Activated naive CD8-positive, alpha-beta T cell (primary cell): Measurements from ENCODE around the gene SLC13A3.

Experiments used
- H3K27ac Mint-ChIP-seq: one replicate; pipeline ENCODE4 v1.8.0; 2021; ENCODE audit warnings: mixed read lengths
- H3K27me3 Mint-ChIP-seq: one replicate; pipeline ENCODE4 v1.8.0; 2021; ENCODE audit warnings: mixed read lengths
- H3K36me3 Mint-ChIP-seq: one replicate; pipeline ENCODE4 v1.8.0; 2021; ENCODE audit warnings: mixed read lengths
- H3K4me1 Mint-ChIP-seq: one replicate; pipeline ENCODE4 v1.8.0; 2021; ENCODE audit warnings: low read depth, mixed read lengths
- H3K4me3 Mint-ChIP-seq: one replicate; pipeline ENCODE4 v1.8.0; 2021; ENCODE audit warnings: mild to moderate bottlenecking, mixed read lengths
- H3K9me3 Mint-ChIP-seq: one replicate; pipeline ENCODE4 v1.8.0; 2021; ENCODE audit warnings: low read depth, mixed read lengths

The SLC13A3 gene

DNA sequence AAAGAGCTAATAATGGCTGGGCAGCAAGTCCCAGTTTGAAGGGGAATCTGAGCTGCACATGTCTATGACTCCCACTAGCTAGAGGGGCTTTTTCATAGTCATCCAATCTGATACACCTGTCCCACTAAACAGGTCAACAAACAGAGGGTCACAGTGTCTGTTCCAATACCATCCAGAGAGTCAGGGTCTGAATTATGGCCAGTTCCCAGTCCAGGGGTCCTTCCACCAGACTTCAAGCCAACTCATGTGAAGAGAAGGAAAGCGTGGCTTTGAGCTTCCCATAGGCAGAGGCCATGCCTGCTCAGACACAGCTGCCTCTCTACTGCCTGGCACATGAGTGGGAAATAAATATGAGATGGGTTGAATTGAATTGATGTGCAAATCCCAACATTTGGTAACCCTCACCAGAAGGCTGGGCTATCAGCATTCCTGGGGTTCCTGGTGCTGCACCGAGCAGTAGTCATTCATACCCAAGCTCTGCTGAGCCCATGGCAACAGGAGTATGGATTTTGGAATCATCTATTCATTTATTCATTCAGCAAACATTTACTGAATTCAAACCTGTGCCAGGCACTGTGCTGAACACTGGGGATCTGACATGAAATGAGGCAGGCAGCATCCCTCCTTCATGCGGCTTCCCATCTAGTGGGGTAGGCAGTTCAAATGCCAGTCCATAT, 20.7 kb upstream of the SLC13A3 start:
- H3K4me1 Mint-ChIP-seq, result no peaks in the 10 kb centered on the region
- peaks cover 18% of the 10 kb centered on the region for H3K36me3 Mint-ChIP-seq
- H3K9me3 Mint-ChIP-seq, result no peaks in the 10 kb centered on the region
- no peak overlapping the region for H3K4me3 Mint-ChIP-seq
- H3K27ac Mint-ChIP-seq, result no peak overlapping the region
- no peaks in the 10 kb centered on the region for H3K27me3 Mint-ChIP-seq

DNA sequence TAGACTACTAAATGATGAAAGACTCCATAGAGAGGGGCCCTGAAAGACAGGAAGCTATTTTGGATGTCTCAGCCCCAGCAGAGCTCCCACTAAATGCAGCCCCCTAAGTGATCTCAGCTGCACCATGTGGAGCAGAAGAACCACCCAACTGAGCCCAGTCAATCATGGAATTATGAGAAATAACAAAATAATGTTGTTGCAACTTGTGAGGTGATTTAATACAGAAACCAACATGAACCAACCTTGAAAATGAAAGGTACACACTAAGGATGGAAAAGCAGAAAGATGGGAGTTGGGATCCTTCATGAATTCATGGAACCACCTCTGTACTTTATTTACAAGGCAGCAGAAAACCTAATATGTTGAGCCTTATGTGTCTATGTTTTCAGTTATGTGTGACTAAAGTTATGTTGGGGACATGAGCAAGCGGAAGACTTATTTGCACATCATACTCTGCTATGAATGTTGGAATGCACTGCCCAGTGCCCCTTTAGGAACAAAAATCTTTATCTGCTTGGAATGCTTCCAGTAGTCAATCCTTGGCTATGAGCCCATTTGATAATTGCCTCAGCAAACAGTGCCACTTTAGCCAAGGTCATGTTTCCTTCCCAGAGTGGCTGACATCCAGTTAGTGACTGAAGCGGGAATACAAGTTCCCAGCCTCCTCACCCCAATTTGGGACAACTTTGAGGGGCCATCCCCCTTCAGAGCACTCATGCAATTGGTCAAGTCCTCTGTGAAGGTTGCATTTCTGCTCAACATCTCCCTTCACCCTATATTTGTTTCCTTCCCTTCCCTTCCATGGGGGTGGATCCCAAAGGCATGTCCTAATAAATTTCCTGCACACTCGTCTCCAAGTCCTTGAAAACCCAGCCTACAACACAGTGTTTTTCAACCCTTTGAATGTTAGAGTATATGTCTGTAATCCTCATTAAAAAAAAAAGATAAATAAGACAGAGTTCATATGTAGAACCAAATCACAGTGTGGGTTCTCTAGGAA, 19.6 kb upstream of the SLC13A3 start:
- Mint-ChIP-seq H3K4me1 (no peaks in the 10 kb centered on the region), H3K4me3 (no peak overlapping the region), H3K9me3 (no peaks in the 10 kb centered on the region), H3K27ac (no peak overlapping the region), H3K36me3 (peaks cover 18% of the 10 kb centered on the region), H3K27me3 (no peaks in the 10 kb centered on the region)

DNA sequence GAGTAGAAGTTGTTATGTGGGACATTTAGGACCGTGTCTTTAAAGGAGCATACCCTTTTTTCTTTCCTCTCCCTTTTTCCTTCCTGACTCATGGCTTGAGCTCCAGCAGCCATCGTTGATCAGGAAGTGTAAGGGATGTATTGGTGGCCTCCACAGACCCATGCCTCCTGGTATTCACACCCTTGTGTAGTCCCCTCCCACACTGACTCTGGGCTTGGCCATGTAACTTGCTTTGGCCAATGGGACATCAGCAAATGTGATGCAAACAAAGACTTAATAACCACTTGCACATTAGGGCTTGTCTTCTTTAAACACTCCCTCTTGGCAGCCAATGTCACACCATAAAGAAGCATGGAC, 18.9 kb upstream of the SLC13A3 start:
- H3K4me3 Mint-ChIP-seq, result no peak overlapping the region
- no peaks in the 10 kb centered on the region for H3K27me3 Mint-ChIP-seq
- peaks cover 23% of the 10 kb centered on the region for H3K36me3 Mint-ChIP-seq
- no peaks in the 10 kb centered on the region for H3K9me3 Mint-ChIP-seq
- no peak overlapping the region for H3K27ac Mint-ChIP-seq
- H3K4me1 Mint-ChIP-seq, result no peaks in the 10 kb centered on the region

DNA sequence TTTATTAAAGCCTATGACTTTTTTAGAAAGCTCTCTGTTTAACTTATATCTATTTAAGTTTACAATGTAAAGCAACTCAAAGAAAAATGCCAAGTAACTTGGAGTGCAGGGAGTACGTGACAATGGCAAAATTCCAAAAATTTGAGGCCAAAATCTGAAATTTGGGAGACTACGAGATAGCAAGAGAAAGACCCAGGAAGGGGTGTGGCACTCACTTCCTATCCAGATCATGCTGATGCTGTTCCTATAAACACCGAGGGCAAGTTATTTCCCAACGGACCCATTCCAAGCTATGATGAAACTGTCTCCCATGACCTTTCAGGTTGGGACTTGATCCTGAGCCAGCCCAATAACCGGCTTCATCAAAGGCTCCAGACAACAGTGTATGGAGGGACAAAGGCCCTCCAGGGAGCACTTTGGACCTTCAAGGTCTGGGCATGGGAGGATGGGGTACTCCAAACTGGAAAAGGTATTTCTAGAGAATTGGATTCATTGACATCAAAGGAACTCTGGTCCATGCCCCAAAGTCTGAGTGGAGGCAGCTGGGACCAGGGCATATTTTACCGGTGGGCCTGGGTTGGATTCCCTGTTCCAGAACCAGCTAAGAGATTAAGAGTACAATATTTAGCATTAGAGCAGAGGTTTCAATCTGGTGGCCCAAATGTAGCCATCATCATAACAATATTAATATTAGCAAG, 15.7 kb upstream of the SLC13A3 start:
- H3K4me3 Mint-ChIP-seq, result no peak overlapping the region
- H3K9me3 Mint-ChIP-seq, result no peaks in the 10 kb centered on the region
- no peak overlapping the region for H3K27ac Mint-ChIP-seq
- H3K36me3 Mint-ChIP-seq, result peaks cover 26% of the 10 kb centered on the region
- no peaks in the 10 kb centered on the region for H3K4me1 Mint-ChIP-seq
- H3K27me3 Mint-ChIP-seq, result no peaks in the 10 kb centered on the region

DNA sequence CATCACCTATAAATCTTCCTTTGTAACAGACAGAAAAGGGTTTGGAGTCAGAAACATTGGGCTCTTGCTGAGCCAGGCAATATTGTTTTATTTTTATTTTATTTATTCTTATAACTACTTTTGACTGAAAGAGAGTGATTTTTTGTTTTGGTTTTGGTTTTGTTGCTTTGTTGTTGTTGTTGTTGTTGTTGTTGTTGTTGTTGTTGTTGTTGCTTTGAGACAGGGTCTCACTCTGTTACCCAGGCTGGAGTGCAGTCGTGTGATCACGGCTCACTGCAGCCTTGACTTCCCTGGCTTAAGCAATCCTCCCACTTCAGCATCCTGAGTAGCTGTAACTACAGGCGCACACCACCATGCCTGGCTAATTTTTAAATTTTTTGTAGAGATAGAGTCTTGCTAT, 15.0 kb upstream of the SLC13A3 start:
- H3K9me3 Mint-ChIP-seq, result no peaks in the 10 kb centered on the region
- H3K4me1 Mint-ChIP-seq, result no peaks in the 10 kb centered on the region
- peaks cover 22% of the 10 kb centered on the region for H3K36me3 Mint-ChIP-seq
- H3K27ac Mint-ChIP-seq, result no peak overlapping the region
- no peaks in the 10 kb centered on the region for H3K27me3 Mint-ChIP-seq
- no peak overlapping the region for H3K4me3 Mint-ChIP-seq

DNA sequence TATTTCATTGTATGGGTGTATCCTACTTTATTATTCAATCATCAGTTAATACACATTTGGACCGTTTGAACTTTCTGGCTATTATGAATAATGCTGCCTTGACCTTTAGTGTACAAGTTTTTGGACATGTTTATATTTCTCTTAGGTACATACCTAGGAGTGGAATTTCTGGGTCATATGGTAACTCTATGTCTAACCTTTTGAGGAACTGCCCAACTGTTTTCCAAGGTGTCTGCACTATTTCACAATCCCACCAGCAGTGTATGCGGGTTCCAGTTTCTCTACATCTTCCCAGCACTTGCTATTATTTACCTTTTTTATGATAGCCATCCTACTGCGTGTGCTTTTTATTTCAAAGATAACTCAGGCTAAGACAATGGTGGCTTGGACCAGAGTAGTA, 14.3 kb upstream of the SLC13A3 start:
- Mint-ChIP-seq H3K9me3 (no peaks in the 10 kb centered on the region), H3K4me3 (no peak overlapping the region), H3K27me3 (no peaks in the 10 kb centered on the region), H3K36me3 (peaks cover 18% of the 10 kb centered on the region), H3K4me1 (no peaks in the 10 kb centered on the region), H3K27ac (no peak overlapping the region)

DNA sequence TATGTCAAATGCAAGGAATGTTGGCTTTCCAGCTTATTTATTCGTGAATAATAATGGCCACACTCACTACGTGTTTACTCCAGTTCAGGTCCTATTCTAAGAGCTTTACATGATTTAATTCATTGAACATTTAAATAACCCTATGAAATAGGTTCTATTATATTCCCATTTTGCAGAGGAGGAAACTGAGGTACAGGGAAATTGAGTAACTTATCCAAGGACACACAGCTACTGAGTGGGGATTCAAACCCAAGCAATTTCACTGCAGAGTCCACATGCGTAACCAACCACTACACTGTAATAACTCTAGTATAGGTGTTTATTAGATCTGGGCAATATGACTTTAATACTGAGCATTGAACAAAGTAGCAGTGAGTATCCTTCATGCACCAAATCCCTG, 12.3 kb upstream of the SLC13A3 start:
- no peak overlapping the region for H3K4me3 Mint-ChIP-seq
- no peaks in the 10 kb centered on the region for H3K4me1 Mint-ChIP-seq

DNA sequence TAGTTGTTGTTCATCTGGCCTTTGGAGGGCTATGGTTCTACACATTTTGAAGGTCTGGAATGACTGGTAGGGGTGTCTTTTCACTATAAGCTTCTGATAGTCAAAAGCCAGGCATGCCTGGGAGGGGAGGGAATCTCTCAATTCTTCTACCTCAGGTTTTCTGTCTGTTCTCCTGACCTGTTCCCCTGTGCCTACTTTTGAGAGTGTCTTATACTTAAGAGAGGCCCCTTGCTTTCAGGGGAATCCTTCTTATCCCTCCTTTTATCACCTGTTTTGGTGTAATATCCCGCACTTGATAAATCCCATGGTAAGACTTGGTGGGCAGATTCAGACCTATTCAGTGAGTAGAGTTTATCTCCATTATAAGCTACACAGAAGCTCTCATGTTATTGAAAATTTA, 10.4 kb upstream of the SLC13A3 start:
- Mint-ChIP-seq H3K27me3 (no peaks in the 10 kb centered on the region), H3K4me1 (no peaks in the 10 kb centered on the region), H3K4me3 (no peak overlapping the region), H3K27ac (no peak overlapping the region), H3K36me3 (peaks cover 11% of the 10 kb centered on the region), H3K9me3 (peaks cover 3% of the 10 kb centered on the region)

More for the DNA sequence above, 12.3 kb upstream of the SLC13A3 start:
- H3K27ac Mint-ChIP-seq, result no peak overlapping the region
- peaks cover 3% of the 10 kb centered on the region for H3K9me3 Mint-ChIP-seq
- peaks cover 13% of the 10 kb centered on the region for H3K36me3 Mint-ChIP-seq
- H3K27me3 Mint-ChIP-seq, result no peaks in the 10 kb centered on the region

DNA sequence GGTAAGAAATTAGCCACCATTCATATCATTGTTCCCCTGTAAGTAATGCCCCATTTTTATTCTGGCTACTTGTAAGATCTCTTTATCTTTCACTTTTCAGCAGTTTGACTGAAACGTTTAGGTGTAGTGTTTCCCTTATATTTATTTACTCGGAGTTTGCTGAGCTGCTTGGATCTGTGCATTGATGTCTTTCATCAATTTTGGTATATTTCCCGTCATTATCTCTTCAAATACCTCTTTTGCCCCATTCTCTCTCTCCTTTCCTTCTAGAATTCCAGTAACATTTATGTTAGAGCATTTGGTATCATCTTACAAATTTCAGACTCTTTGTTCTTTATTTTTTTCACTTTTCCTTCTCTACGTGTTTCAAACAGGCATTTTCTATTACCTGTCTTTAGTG, 9.2 kb upstream of the SLC13A3 start:
- H3K4me1 Mint-ChIP-seq, result no peaks in the 10 kb centered on the region

DNA sequence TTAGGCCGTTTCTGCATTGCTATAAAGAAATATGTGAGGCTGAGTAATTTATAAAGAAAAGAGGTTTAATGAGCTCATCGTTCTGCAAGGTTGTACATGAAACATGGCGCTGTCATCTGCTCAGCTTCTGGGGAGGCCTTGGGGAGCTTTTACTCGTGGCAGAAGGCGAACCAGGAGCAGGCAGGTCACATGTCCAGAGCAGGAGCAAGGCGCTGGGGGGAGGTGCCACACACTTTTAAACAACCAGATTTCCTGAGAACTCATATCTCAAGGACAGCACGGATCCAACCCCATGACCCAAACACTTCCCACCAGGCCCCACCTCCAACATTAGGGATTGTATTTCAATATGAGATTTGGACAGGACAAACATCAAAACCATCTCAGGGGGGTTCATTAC, 6.4 kb upstream of the SLC13A3 start:
- no peak overlapping the region for H3K4me3 Mint-ChIP-seq
- H3K27ac Mint-ChIP-seq, result no peak overlapping the region
- no peaks in the 10 kb centered on the region for H3K4me1 Mint-ChIP-seq
- peaks cover 8% of the 10 kb centered on the region for H3K27me3 Mint-ChIP-seq
- peaks cover 2% of the 10 kb centered on the region for H3K36me3 Mint-ChIP-seq
- H3K9me3 Mint-ChIP-seq, result peaks cover 3% of the 10 kb centered on the region

More for the DNA sequence above, 9.2 kb upstream of the SLC13A3 start:
- Mint-ChIP-seq H3K9me3 (peaks cover 3% of the 10 kb centered on the region), H3K27ac (no peak overlapping the region), H3K4me3 (no peak overlapping the region), H3K27me3 (no peaks in the 10 kb centered on the region), H3K36me3 (peaks cover 9% of the 10 kb centered on the region)

DNA sequence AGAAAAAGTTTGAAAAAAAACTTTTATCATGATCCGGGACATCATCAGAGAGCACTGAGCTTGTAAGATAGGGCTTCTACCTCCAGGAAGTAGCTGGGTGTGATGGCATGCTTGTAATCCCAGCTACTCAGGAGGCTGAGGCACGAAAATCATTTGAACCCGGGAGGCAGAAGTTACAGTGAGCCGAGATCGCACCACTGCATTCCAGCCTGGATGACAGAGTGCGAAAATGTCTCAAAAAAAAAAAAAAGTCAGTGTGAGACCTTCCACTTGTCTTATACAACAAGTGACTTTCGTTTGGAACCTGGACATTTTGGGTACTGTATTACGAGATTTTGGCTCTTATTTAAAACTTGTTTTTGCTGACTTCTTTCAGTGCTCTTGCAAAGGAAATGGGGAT, 5.9 kb upstream of the SLC13A3 start:
- Mint-ChIP-seq H3K27me3 (peaks cover 8% of the 10 kb centered on the region), H3K9me3 (peaks cover 3% of the 10 kb centered on the region), H3K4me1 (no peaks in the 10 kb centered on the region), H3K27ac (no peak overlapping the region), H3K36me3 (peaks cover 2% of the 10 kb centered on the region), H3K4me3 (no peak overlapping the region)

DNA sequence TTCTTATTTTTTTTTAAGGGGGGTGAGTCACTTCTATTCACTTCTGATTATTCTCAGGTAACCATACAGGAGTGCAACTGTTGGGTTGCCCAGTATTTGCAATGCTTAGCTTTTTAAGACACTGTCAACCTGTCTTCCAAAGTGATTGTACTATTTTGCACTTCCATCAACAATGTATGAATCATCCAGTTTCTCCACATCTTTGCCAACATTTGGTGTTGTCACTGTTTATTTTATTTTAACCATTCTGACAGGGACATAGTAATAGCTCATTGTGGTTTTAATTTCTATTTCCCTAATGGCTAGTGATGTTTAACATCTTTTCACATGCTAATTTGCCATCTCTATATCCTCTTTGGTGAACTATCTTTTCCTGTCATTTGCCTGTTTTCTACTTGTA, 1.4 kb upstream of the SLC13A3 start:
- H3K9me3 Mint-ChIP-seq, result no peaks in the 10 kb centered on the region
- peaks cover 23% of the 10 kb centered on the region for H3K27me3 Mint-ChIP-seq
- H3K4me3 Mint-ChIP-seq, result no peak overlapping the region
- no peaks in the 10 kb centered on the region for H3K36me3 Mint-ChIP-seq
- H3K4me1 Mint-ChIP-seq, result no peaks in the 10 kb centered on the region
- H3K27ac Mint-ChIP-seq, result no peak overlapping the region

DNA sequence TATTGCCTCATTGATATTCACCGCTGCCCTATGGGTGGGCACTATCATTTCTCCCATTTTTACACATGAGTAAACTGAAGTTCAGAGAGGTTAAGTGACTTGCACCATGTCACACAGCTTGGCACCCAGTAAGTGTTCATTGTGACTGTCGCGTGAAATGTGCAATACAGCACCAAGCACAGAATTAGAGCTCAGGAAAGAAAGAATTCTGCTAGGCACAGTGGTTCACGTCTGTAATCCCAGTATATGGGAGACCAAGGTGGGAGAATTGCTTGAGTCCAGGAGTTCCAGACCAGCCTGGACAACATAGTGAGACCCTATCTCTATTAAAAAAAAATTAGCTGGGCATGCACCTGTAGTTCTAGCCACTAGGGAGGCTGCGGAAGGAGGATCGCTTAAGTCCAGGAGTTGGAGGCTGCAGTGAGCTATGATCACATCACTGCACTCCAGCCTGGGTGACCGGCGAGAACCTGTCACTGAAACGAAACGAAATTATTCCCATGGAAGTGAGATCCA, 626 bp downstream of the SLC13A3 start:
- H3K27ac Mint-ChIP-seq, result no peak overlapping the region
- no peaks in the 10 kb centered on the region for H3K36me3 Mint-ChIP-seq
- H3K4me1 Mint-ChIP-seq, result no peaks in the 10 kb centered on the region
- peaks cover 23% of the 10 kb centered on the region for H3K27me3 Mint-ChIP-seq
- H3K9me3 Mint-ChIP-seq, result no peaks in the 10 kb centered on the region
- H3K4me3 Mint-ChIP-seq, result no peak overlapping the region

DNA sequence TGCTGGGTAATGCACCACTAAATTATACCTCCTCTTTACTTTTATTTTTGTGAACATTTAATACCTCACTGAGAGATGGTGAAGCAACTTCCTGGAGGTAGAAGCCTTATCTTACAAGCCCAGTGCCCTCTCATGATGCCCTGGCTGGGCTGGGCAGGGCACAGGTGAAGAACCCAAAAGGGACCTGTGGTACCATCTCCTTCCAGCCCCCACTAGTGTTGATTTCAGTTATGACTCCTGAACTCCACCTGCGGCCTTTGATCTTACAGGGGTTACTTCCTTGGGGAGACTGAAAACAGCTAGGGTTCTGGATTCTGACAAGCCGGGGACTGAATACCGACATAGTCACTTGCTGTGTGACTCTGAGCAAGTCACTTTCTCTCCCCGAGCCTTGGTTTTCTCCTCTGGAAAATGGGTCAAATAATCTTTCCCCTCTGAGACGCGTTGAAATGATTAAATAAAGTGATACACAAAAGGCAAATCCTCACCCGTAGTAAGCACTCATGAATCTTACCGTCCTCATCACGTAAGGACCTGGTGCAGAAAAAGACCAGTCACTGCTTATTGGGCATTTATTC, 1.2 kb downstream of the SLC13A3 start:
- H3K27ac Mint-ChIP-seq, result no peak overlapping the region
- H3K4me3 Mint-ChIP-seq, result no peak overlapping the region
- H3K27me3 Mint-ChIP-seq, result peaks cover 25% of the 10 kb centered on the region
- no peaks in the 10 kb centered on the region for H3K36me3 Mint-ChIP-seq
- no peaks in the 10 kb centered on the region for H3K4me1 Mint-ChIP-seq
- H3K9me3 Mint-ChIP-seq, result no peaks in the 10 kb centered on the region

DNA sequence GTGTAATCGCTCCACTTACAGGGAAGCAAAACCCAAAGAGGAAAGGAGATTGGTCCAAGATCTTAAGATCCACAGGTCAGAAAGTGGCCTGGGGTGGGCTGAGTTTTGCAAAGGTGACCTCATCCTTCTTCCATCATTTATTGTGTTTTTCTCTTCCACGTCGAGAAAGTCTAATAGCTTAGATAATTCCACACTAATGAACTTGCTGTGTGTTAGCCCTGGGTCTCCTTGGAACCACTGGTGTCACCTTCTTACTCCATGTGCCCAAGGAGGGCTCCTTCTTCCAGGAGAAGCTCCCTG, 1.7 kb downstream of the SLC13A3 start:
- H3K4me3 Mint-ChIP-seq, result no peak overlapping the region
- H3K27ac Mint-ChIP-seq, result no peak overlapping the region
- H3K36me3 Mint-ChIP-seq, result no peaks in the 10 kb centered on the region
- no peaks in the 10 kb centered on the region for H3K4me1 Mint-ChIP-seq
- H3K9me3 Mint-ChIP-seq, result no peaks in the 10 kb centered on the region
- H3K27me3 Mint-ChIP-seq, result peaks cover 25% of the 10 kb centered on the region
